ENCODE data around the gene ZBTB7B. TPM values are rescaled to one million over a fixed set of nuclear protein-coding genes. Genes with fewer than 3 reads are reported as not detected.

The ZBTB7B gene
- total RNA-seq, 1 donor from 2014 or later, result 77.6 TPM

- intact Hi-C loops (cut with DNase I), result loop anchor here (5.0 to 10.0 kb wide), 2 partner anchors 35 to 97 kb away; partner anchors contain the start of genes EFNA4 and ZBTB7B
- DNase-seq (ENCODE audit: extremely low spot score in 2 of 2), result no peak
- Histone ChIP-seq H3K36me3 (peaks cover 0 to 37% of the 10 kb centered on the region in 2 donors), H3K4me1 (peaks cover 62% of the 10 kb centered on the region), H3K4me3 (no peak overlapping the region), H3K27me3 (no peaks in the 10 kb centered on the region), H3K27ac (peak overlapping the region; percentile 99), H3K9me3 (no peaks in the 10 kb centered on the region)
- TF ChIP-seq POLR2AphosphoS5 (IDR thresholded peaks at IDR 0.05; ENCODE audit: insufficient read depth in 1 of 2, low read depth in 1 of 2), result no peak
- TF ChIP-seq, protein P1, sequence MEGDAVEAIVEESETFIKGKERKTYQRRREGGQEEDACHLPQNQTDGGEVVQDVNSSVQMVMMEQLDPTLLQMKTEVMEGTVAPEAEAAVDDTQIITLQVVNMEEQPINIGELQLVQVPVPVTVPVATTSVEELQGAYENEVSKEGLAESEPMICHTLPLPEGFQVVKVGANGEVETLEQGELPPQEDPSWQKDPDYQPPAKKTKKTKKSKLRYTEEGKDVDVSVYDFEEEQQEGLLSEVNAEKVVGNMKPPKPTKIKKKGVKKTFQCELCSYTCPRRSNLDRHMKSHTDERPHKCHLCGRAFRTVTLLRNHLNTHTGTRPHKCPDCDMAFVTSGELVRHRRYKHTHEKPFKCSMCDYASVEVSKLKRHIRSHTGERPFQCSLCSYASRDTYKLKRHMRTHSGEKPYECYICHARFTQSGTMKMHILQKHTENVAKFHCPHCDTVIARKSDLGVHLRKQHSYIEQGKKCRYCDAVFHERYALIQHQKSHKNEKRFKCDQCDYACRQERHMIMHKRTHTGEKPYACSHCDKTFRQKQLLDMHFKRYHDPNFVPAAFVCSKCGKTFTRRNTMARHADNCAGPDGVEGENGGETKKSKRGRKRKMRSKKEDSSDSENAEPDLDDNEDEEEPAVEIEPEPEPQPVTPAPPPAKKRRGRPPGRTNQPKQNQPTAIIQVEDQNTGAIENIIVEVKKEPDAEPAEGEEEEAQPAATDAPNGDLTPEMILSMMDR (IDR thresholded peaks at IDR 0.05), result no peak
- no peak for TF ChIP-seq POLR2A (IDR thresholded peaks at IDR 0.05)
Measured at GRCh38 chr1:154967331-154967950, 35.2 kb upstream of the ZBTB7B start.

DNA sequence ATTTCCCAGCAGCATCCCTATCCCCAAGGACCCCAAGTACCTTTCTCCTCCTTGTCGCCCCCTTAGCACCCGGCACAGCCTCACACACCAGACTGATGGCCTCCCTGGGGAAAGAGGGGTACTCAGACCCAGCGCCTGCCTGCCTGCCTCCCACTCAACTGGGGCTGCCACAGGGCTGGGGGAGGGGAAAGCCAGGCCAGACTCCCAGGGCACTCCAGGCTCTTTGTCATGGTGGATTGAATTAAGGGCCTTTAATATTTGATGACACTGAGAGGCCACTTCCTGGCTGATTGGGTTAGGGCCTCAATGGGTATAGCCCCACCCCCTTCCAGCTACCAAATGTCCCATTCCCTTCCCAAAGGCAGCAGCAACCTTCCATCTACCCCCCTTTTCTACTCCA is 33.9 kb upstream of the ZBTB7B start:
- peak overlapping the region; percentile 99 for H3K27ac ChIP-seq
- peaks cover 0 to 32% of the 10 kb centered on the region in 2 donors for H3K36me3 ChIP-seq
- H3K9me3 ChIP-seq, result no peaks in the 10 kb centered on the region
- DNase-seq (ENCODE audit: extremely low spot score in 2 of 2), result no peak
- H3K4me3 ChIP-seq, result peak overlapping the region; percentile 46 to 58
- peaks cover 65% of the 10 kb centered on the region for H3K4me1 ChIP-seq
- intact Hi-C loops (cut with DNase I), result loop anchor here (5.0 to 10.0 kb wide), 2 partner anchors 34 to 96 kb away; partner anchors contain the start of genes EFNA4 and ZBTB7B
- TF ChIP-seq POLR2AphosphoS5 (IDR thresholded peaks at IDR 0.05; ENCODE audit: insufficient read depth in 1 of 2, low read depth in 1 of 2) (no peak), POLR2A (IDR thresholded peaks at IDR 0.05) (no peak)
- TF ChIP-seq, protein P1 (IDR thresholded peaks at IDR 0.05), result no peak
- H3K27me3 ChIP-seq, result no peaks in the 10 kb centered on the region

DNA sequence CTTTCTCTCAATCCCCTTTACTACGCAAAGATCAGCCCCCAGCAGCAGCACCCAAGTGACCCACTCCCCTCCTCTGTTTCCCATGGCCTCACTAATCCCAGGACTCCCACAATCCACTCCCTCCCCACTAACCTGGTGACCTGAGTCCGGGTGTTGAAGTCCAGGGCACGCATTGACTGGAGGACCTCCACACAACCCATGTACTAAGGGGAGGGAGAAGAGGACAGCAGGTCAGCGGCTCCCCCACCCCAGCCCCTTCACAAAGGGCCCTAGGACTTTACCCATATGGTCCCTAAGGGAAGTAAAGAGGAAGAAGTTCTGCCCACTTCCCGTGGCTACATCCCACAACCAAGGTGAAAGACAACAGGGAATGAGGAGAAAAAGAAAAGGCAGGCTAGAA is 33.4 kb upstream of the ZBTB7B start:
- Histone ChIP-seq H3K27me3 (no peaks in the 10 kb centered on the region), H3K27ac (peak overlapping the region; percentile 99), H3K9me3 (no peaks in the 10 kb centered on the region), H3K4me1 (peaks cover 65% of the 10 kb centered on the region), H3K4me3 (peak overlapping the region; percentile 46 to 58), H3K36me3 (peaks cover 0 to 27% of the 10 kb centered on the region in 2 donors)
- intact Hi-C loops (cut with DNase I), result loop anchor here (5.0 to 10.0 kb wide), 2 partner anchors 33 to 96 kb away; partner anchors contain the start of genes EFNA4 and ZBTB7B
- TF ChIP-seq, protein P1 (IDR thresholded peaks at IDR 0.05), result no peak
- TF ChIP-seq POLR2A (IDR thresholded peaks at IDR 0.05) (no peak), POLR2AphosphoS5 (IDR thresholded peaks at IDR 0.05; ENCODE audit: insufficient read depth in 1 of 2, low read depth in 1 of 2) (no peak)
- DNase-seq (ENCODE audit: extremely low spot score in 2 of 2), result no peak

GRCh38 chr1:154969860-154970452 is 32.6 kb upstream of the ZBTB7B start:
- Histone ChIP-seq H3K27ac (peak overlapping the region; percentile 99), H3K9me3 (no peaks in the 10 kb centered on the region), H3K27me3 (no peaks in the 10 kb centered on the region), H3K4me3 (peak overlapping the region; percentile 46 to 58), H3K4me1 (peaks cover 65% of the 10 kb centered on the region), H3K36me3 (peaks cover 0 to 20% of the 10 kb centered on the region in 2 donors)
- no peak for TF ChIP-seq POLR2AphosphoS5 (IDR thresholded peaks at IDR 0.05; ENCODE audit: insufficient read depth in 1 of 2, low read depth in 1 of 2)
- no peak for TF ChIP-seq POLR2A (IDR thresholded peaks at IDR 0.05)
- TF ChIP-seq, protein P1 (IDR thresholded peaks at IDR 0.05), result no peak
- intact Hi-C loops (cut with DNase I), result loop anchor here (5.0 to 10.0 kb wide), 2 partner anchors 32 to 95 kb away; partner anchors contain the start of genes EFNA4 and ZBTB7B
- no peak for DNase-seq (ENCODE audit: extremely low spot score in 2 of 2)
